ENCODE measurements around the gene POLD3.
"Not testable (repeated sequence)": the region's sequence is repeated elsewhere in the genome, so short reads cannot be mapped to it uniquely, and the experiment has no call there.

Gene POLD3

DNA sequence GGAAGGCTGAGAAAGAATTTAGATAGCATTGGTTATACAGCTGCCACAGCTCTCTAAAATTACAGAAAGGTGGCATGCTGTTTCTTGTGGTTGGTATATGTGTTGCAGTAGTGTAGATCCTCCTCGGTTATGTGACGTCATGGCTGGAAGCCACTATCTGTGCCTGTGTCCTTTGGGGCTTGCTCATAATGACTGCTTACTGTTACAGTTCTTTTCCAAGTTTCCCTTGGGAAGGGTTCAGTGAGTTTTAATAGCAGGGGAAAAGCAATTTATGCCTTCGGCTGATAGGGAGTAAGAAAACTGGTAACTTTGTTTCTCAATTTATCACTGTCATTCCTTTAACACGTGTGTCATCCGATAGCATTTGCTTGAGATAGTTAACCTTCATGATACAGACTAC, 47.2 kb downstream of the POLD3 start:
- no peak for DNase-seq

DNA sequence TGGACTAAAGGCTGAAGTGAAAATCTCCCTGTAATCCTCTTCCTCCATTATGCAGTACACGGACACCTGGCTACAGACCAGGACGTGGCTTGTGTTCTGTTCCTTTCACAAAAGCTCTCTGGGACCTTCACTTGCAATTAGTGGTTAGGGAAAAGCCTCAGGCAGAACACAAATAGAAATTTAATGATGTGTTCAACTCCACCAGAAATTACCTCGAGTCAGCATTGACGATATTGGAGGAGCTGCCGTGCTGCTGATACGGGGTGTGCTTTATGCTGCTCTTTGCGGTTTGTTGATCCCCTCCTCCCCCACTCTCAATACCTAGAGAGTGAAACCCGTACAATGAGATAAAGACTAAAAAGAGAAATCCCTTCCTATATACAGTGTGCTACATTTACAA, 48.9 kb downstream of the POLD3 start:
- no peak for DNase-seq

DNA sequence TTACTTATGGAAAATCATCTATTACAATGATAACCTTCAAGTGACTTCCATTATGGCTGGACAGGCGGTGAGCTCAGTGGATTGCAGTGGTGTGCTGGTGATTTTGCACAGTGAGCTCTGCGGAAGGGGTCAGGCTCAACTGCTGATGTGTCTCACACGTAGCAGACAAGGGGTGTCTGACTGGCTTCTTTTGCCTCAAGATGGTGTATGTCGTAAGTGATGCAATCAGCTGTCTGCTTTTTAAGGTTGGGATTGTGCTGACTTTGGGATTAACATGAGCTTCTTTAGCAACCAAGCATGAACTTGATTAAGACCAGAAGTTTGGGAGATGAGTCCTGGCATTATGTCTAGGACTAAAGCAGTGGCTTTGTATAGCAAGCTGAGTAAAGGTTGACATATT, 49.5 kb downstream of the POLD3 start:
- DNase-seq = no peak

DNA sequence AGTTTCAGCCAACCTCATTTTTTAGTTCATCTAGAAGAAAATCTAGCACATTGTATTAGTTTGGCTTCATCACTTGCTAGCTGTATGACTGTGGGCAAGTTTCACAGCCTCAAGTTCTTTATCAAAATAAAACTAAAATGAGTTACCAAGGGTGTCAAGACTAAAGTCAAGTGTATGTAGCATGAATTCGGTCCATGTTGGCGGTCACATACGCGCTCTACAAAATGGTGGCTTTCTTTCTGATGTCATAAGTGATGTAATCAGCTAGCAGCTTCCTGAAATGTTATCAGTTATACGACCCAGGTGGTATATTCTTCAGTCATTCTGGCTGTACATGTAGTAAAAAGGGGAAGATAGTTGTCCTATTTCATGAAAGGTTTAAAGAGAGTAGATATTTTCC, 50.5 kb downstream of the POLD3 start:
- DNase-seq = no peak

DNA sequence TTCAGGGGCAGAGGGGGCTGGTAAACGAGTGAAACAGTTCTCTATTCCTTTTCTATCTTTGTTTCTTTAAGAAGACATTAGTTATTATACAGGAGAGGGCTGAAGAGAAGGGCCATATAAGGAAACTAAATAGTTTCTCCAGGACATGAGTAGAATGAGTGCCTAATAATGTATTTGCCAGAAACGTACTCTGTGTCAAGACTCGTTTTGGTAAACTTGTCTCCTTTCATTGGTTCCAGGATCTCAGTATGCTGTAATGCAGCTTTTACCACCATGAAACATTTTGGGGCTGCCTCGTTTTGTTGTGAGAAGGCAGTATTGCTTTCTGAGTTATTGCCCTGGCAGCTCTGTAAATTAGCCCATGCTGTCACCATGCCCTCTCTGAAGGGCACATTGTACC, 51.7 kb downstream of the POLD3 start:
- no peak for DNase-seq

DNA sequence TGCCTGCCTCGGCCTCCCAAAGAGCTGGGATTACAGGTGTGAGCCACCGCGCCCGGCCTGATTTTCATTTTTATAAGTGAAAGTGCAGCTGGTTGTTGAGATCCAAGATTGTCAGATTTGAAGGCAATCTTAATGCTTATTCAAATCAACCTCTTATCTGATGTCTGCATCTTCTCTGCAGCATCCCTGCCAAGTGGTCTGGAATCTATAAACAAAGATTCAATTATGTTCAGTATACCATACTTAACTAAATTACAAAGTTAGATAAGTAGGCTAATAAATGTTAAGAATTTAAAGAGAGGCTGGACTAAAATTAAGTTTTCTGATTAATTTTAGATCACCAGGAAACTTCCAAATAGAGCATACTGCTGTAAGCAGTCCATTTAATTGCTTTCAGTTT, 53.8 kb downstream of the POLD3 start:
- no peak for DNase-seq

DNA sequence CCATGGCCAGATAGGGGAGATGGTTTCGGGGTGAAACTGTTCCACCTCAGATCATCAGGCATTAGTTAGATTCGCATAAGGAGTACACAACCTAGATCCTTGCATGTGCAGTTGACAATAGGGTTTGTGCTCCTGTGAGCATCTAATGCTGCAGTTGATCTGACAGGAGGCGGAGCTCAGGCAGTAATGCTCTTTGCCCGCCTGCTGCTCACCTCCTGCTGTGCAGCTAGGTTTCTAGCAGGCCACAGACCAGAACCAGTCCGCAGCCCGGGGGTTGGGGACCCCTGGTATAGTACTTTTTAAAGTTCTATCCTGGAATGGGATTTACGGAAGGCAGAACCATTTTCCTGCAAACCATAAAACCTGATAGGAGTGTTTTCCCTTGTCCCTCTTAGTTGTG, 54.6 kb downstream of the POLD3 start:
- DNase-seq = no peak

DNA sequence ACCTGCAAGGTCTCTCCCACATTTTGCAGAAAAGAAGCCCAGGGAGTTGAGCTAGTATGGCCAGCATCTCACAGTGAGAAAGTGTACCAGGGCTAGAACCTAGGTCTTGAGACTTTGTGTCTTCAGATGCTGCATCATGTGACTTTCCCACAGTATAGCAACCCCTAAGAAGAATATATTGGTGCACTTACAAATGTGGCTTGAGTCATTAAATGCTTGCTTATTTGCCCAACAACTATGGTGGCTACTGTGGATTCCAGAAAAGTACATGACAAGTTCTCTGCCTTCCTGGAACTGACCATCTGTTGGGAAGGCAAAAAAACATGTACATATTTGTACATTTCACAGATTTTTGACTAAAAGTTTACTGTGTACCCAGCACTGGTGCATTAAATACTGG, 55.0 kb downstream of the POLD3 start:
- no peak for DNase-seq

DNA sequence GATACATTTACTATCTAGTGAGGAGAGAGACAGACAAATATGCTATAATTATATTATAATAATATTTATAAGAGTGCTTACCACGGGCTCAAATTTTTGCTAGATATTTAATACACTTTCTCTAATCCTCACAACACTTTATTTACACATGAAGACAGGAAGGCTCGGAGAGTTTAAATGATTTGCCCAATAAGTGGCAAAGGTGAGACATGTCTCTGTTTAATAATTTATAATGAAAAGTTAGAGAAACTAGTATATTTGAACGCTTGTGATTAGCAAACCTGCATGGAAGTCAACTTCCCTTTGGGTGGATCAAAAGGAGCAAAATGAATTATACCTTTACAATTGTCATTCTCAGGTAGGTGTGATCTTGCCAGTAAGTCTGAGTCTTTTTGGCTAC, 55.4 kb downstream of the POLD3 start:
- no peak for DNase-seq

DNA sequence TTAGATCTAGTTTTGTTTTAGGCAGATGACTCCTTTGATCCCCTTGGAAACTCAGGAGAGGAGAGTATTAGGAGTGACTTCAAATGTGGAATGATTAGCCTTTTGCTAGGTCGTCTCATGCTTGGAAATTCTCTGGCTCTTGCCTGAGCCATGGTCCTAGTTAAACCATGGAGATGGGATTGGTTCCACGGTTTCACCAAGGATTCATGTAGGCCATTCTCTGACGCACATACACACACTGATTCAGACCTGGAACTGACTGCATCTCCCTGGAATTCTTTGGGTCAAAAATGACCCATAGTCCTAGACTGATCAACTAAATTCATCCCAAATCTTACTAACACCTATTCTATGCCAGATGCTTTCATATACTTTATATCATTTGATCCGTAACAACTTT, 56.5 kb downstream of the POLD3 start:
- no peak for DNase-seq

DNA sequence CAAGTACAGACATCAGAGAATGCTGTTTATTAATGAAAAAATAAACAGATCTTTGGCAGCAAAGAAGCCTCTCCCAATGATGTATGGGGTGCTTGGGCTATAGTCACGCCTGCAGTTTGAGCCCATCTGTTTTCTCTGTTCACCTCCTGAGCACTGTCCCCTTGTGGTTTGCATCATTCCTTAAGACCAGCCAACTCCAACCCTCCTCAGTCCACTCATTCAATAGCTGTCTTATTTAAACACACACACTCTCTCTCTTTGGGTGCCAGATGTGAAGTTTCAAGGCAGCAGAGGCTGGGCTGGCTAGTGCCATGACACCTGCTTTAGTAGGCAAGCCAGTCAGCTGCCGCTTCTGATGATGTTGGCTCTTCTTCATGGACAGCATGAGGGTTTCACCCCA, 58.1 kb downstream of the POLD3 start:
- DNase-seq = no peak

DNA sequence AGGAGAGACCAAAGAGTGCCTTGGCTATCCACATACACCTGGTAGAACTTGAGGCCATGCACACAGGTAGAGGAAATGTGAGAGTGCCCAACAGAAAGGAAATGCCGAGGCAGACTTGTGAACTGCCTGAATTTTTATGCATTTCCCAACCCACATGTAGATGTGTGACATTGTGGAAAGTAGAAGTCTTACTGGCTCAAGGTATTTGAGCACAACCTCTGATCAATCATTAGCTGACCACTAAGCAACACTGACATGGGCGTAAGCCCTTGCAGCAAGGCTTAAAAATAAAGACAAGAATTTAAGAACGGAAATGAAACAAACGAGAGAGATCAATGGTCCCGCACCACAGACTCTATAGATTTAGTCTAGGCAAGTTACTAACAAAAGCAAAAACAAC, 62.6 kb downstream of the POLD3 start:
- no peak for DNase-seq

DNA sequence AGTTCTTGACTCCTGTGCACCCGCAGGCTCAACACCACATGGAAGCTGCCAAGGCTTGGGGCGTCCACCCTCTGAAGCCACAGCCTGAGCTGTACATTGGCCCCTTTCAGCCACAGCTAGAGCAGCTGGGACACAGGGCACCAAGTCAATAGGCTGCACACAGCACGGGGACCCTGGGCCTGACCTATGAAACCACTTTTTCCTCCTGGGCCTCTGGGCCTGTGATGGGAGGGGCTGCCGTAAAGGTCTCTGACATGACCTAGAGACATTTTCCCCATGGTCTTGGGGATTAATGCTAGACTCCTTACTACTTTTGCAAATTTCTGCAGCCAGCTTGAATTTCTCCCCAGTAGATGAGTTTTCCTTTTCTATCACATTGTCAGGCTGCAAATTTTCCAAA, 66.7 kb downstream of the POLD3 start:
- DNase-seq = not testable (repeated sequence)

DNA sequence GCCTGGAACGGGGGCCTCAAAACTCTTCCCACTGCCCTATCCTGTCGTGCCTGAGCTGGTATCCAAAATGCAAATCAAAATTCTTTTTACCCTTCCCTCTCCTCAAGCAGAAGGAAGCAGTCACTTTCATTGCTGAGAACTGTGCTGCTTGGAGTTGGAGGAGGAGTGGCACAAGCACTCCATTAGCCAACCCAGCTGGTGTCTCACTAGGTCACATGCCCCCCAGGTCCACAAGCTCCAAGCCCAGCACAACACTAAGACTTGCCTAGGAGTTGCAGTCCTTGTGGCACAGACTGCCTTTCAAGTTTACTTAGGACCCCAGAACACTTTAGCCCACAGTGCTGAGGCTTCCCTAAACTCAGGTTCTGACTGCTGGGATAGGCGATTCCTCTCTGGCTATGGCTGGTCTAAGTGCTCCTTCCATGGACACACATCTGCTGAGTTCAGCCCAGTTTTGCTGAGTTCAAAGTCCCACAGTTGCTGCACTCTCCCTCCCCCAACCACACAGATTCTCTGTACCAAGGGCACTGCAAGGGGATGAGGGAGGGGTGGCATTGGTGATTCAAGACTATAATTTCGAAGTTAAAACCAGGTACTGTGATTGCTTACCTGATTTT, 70.2 kb downstream of the POLD3 start:
- no peak for DNase-seq

DNA sequence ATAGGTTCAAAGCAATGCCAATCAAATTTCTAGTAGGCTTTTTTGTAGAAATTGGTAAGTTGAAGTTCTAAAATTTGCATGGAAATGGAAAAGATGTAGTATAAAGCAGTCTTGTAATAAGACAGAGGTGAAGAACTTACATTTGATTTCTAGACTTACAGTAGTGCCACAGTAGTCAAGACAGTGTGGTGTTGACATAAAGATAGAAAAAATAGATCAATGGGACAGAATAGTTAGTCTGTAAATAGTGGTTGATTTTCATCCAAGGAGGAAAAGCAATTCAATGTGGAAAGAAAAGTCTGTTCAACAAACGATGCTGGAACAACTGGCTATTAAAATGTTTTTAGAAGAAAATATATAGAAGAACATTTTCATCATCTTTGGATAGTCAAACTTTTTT, 70.9 kb downstream of the POLD3 start:
- no peak for DNase-seq

DNA sequence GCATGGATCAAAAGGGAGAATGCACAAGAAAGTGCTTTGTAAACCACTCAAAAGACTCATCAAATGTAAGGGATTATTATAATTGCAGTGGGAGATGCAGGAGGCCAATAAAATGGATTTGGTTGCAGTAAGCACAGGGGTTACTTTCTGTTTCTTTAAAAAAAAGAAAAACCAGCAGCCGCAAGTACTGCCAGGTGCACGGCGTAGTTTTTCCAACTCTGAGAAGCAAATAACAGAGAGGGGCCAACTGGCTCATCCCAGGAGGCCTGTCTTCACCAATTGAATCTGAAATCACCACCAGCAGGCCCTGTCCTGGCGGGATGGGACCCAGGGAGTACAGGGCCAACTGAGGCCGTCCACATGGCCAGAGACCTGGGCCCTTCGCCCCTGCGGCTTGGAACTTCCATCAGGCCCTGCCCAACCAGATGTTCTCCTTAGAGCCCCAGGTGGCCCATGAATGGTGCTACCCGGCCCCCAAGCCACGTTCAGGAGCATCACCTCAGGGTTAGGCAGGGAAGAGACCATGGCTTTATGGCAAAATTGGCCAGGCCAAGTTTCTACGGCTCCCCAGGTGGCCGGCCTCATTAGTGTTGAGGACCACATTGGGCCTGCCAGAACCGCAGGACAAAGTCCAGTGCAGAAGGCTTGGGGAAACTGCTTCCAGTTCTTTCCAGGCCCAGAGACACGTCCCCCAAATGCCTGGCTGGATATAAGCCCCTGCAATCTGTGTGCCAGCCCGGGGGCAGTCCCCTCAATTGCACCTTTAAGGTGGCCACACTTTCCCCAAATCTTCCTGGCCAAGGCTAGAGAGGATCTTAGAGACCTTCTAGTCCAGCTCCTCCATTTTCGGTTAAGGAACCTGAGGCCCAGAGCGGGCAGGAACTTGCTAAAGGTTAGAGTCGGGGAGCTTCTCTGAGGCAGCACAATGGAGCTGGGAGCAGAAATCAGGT, 77.1 kb downstream of the POLD3 start:
- DNase-seq = no peak

DNA sequence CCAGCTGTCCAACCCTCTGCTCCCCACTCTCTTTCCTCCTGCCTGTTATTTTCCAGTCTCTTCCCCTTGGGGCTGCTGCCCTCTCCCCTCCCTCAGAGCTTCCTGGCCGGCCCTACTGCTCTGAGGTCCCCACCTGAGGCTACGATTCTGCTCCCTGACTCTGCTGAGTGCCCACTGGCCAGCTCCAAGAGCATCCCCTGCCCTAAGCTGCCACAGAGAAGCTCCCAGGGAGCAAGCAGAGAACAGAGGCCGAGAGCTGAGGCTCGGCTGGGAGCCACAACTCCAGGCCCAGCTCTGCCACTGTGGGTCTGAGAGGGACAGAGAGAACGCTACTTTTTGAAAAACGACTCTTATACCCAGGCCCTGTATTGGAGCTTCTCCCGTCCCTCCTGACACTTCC, 77.8 kb downstream of the POLD3 start:
- no peak for DNase-seq

DNA sequence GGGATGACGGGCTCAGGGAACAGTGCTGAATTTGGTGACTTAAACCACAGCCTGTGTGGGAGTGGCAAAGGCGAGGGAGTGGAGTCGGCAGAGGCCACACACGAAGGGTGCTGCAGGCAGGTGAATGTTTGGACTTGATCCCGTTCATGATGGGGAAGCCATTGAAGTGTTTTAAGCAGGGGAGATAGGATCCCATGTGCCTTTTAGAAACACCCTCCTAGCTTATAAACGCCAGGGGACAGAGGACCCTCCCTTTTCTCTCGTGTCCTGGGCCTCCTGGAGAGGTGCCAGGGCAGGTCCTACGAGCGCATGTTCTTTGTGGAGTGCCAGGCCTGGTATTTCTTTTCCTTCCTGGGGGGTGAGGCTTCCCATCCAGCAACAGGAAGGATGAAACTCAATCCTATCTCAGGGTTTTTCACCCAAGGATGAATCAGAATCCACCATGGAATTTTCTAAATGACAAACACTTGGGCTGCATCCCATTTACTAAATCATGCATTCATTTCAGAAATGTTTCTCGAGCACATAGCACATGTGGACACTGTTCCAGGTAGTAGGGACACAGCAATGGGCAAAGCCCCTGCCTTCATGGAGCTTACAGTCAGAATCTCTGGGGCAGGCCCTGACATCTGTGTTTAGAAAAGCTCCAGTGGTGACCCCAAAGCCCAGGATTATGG, 79.3 kb downstream of the POLD3 start:
- DNase-seq = no peak

DNA sequence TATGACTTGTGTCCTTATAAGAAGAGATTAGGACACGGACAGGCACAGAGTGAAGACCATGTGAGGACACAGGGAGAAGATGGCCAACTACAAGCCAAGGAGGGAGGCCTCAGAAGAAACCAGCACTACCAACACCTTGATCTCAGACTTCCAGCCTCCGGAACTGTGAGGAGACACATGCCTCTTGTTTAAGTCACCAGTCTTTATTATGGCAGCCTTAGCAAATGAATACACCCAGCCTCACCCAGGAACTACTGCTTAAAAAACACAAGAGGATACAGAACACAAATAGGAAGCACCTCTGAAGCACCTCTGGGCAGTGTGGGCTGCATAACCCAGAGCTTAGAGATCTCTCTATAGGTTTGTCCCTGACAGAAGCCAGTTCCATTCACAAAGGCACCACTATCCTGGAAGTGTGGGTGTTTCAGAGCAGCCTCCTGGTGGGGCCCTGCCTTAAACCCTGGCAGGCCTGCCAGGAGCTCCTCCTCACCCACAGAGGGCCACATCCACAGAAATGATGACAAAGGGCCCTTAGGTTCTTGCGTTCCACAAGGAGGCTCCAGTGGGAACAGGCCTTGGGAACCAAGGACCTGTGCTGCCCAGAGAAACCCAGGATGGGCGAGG, 80.1 kb downstream of the POLD3 start:
- no peak for DNase-seq

DNA sequence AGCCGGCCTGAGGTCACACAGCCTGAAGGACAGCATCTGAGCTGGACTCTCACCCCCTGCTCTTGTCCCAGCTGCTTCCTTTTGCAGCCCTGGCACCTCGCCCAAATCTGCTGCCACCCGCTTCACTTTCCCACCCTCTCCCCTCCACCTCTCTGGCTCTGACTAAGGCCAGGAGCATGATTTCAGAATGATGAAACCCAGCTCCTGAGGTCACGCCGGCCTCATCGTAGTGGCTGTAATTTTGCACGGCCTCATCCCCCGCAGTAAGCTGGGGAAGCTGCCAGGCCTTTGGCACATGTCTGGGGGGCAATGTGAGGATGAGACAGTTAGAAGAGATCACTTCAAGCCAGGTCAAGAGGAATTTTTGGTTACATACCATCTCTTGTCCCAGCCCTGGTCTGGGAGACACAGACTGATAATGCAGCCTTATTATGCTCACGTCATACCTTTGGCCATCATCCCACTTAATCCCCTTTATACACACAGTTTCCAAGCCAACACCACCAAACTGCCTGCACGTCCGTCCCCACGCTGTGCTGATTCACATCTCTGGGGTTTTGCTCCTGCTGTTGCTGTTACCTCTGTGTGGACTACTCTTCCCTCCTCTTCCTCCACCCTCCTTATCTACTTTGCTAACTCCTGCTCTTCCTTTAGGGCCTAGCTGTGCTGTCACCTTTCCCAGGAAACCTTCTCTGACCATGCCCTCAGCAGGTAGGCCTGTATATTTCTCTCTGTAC, 80.7 kb downstream of the POLD3 start:
- no peak for DNase-seq

DNA sequence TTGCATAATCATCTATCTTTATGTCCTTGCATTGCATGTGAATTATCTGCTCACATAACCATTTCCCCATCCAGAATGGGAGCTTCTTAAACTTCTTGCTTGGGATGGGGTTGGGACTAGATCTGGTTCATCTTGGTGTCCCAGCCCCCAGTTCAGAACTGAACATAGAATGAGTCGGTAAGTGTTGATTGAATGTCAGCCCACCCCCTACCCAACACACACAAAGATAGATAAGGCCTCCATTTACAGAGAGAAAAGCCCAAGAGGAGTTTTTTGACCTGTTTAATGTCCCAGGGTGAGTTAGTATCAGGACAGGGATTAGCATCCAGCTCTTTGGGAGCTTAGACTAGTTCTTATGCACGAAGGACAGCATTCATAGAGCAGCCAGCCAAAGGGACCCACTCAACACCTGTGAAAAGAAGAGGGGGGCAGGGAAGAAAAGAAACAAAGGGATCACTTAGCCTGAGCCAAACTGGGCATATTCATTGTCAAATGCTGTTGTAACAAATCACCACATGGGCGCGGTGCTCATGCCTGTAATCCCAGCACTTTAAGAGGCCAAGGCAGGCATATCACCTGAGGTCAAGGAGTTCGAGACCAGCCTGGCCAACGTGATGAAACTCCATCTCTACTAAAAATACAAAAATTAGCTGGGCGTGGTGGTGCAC, 81.4 kb downstream of the POLD3 start:
- DNase-seq = no peak

DNA sequence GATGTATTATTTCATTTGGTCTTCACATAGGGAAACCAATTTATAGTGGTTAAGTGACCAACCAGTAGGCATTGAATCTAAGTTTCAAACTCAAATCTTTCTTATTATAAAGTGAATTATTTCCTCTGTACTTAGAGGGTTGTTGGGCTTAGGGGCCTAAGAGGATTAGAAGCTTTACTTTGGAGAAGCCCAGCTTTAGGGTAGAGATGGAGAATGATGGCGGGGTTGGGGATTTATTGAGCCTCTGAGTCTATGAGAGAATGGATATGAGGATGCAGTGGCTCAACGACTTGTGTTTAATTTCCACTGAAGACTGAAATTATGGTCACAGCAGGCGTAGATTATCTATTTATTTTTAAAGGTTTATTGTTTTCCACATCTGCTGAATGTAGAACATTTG, 83.4 kb downstream of the POLD3 start:
- no peak for DNase-seq

Data from activated naive CD4-positive, alpha-beta T cell (primary cell).